Fibroblast of skin of left biceps (primary cell): ENCODE data around the gene CHCHD1.
"Not testable (repeated sequence)": the region's sequence is repeated elsewhere in the genome, so short reads cannot be mapped to it uniquely, and the experiment has no call there.

ENCODE experiments used
- DNase-seq, 2 experiments: peaks; one replicate each; pipeline ENCODE4 v3.0.0-alpha.2; 2013; ENCODE audit warnings: low read depth in 2 of 2

Gene CHCHD1

GRCh38 chr10:73810735-73811465, 29.1 kb downstream of the CHCHD1 start:
- no peak for DNase-seq

GRCh38 chr10:73812657-73813056, 30.8 kb downstream of the CHCHD1 start:
- DNase-seq, result no peak

GRCh38 chr10:73813333-73813732, 31.5 kb downstream of the CHCHD1 start:
- DNase-seq, result no peak

- no peak for DNase-seq
Observed at GRCh38 chr10:73814276-73814895, 32.5 kb downstream of the CHCHD1 start.

GRCh38 chr10:73814896-73815718, 33.3 kb downstream of the CHCHD1 start:
- no peak for DNase-seq

GRCh38 chr10:73815719-73816030, 33.8 kb downstream of the CHCHD1 start:
- no peak for DNase-seq

- DNase-seq, result no peak
Observed at GRCh38 chr10:73816917-73817729, 35.3 kb downstream of the CHCHD1 start.

- no peak for DNase-seq
Observed at GRCh38 chr10:73817826-73818225, 36.0 kb downstream of the CHCHD1 start.

GRCh38 chr10:73818402-73818801, 36.6 kb downstream of the CHCHD1 start:
- no peak for DNase-seq

- DNase-seq, result no peak
Observed at GRCh38 chr10:73819081-73819480, 37.2 kb downstream of the CHCHD1 start.

- DNase-seq, result no peak
Observed at GRCh38 chr10:73819513-73820093, 37.8 kb downstream of the CHCHD1 start.

GRCh38 chr10:73823391-73823790, 41.5 kb downstream of the CHCHD1 start:
- no peak for DNase-seq

GRCh38 chr10:73824146-73824725, 42.4 kb downstream of the CHCHD1 start:
- DNase-seq, result no peak

- DNase-seq, result no peak
Observed at GRCh38 chr10:73827346-73828089, 45.7 kb downstream of the CHCHD1 start.

GRCh38 chr10:73828161-73828560, 46.3 kb downstream of the CHCHD1 start:
- DNase-seq, result no peak

GRCh38 chr10:73829090-73829489, 47.2 kb downstream of the CHCHD1 start:
- not testable (repeated sequence) for DNase-seq
